Measurements from ENCODE around the gene ATXN2L.
"Not testable (repeated sequence)": the region's sequence is repeated elsewhere in the genome, so short reads cannot be mapped to it uniquely, and the experiment has no call there.

ATXN2L gene

DNA sequence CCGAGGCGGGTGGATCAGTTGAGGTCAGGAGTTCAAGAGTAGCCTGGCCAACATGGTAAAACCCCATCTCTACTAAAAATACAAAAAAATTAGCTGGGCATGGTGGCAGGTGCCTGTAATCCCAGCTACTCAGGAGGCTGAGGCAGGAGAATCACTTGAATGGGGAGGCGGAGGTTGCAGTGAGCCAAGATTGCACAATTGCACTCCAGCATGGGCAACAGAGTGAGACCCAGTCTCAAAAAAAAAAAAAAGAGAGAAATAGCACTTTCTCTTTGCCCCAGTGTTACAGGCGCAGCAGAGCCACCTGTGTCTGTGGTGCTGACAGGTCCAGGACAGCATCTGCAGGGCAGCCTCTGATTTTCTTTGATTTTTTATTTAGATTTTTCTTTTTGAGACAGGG lies 58.8 kb downstream of the ATXN2L start:
- H3K4me1 Mint-ChIP-seq (ENCODE audit: low read depth) = peaks cover 28% of the 10 kb centered on the region
- H3K36me3 Mint-ChIP-seq (ENCODE audit: low read depth); H3K9me3 Mint-ChIP-seq; intact Hi-C loops (cut with micrococcal nuclease); H3K27ac Mint-ChIP-seq; H3K4me3 Mint-ChIP-seq: not testable (repeated sequence)
- H3K27me3 Mint-ChIP-seq = peaks cover 38% of the 10 kb centered on the region

DNA sequence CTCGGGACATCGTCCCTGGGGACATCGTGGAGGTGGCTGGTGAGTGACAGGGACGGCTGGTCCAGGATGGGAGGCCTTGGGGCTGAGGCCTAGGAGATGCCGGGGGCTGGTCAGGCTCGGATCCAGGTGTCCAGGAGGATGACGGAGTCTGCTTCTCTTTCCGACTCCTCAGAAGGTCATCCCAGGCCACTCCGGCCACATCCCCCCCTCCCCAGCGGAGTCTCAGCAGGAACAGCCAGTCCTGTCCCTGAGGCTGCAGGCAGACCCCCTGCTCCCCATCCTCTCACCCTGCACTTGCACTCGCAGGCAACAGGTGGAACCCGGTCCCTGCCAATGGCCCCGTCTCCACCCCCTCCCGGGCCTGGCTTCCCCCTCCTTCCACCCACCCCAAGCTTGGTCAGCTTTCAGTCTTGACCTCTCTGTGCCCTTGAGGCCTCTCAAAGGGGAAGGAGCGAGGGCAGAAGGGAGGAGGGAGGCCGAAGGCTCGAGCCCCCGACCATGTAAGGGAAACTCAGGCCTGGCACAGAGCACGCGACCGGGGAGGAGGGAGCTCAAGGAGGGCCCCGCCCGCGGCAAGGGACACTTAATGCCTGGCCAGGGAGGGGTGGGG lies 59.9 kb downstream of the ATXN2L start:
- no peaks in the 10 kb centered on the region for H3K9me3 Mint-ChIP-seq
- intact Hi-C loops (cut with micrococcal nuclease) = no loop called here
- H3K4me3 Mint-ChIP-seq = no peak overlapping the region
- no peaks in the 10 kb centered on the region for H3K36me3 Mint-ChIP-seq (ENCODE audit: low read depth)
- no peak overlapping the region for H3K27ac Mint-ChIP-seq
- H3K27me3 Mint-ChIP-seq = peaks cover 37% of the 10 kb centered on the region
- H3K4me1 Mint-ChIP-seq (ENCODE audit: low read depth) = peaks cover 19% of the 10 kb centered on the region

GRCh38 chr16:28883221-28883996 lies 60.6 kb downstream of the ATXN2L start:
- Mint-ChIP-seq H3K4me3 (no peak overlapping the region), H3K4me1 (ENCODE audit: low read depth) (peaks cover 19% of the 10 kb centered on the region), H3K27me3 (peaks cover 31% of the 10 kb centered on the region), H3K9me3 (no peaks in the 10 kb centered on the region), H3K36me3 (ENCODE audit: low read depth) (no peaks in the 10 kb centered on the region), H3K27ac (no peak overlapping the region)
- intact Hi-C loops (cut with micrococcal nuclease) = no loop called here

- Mint-ChIP-seq H3K27me3 (peaks cover 26% of the 10 kb centered on the region), H3K4me3 (no peak overlapping the region), H3K4me1 (ENCODE audit: low read depth) (peaks cover 17% of the 10 kb centered on the region), H3K27ac (no peak overlapping the region), H3K9me3 (no peaks in the 10 kb centered on the region), H3K36me3 (ENCODE audit: low read depth) (no peaks in the 10 kb centered on the region)
- intact Hi-C loops (cut with micrococcal nuclease) = no loop called here
These were observed 61.2 kb downstream of the ATXN2L start for GRCh38 chr16:28884045-28884444.
